ENCODE measurements around the gene SLK.

Gene SLK

DNA sequence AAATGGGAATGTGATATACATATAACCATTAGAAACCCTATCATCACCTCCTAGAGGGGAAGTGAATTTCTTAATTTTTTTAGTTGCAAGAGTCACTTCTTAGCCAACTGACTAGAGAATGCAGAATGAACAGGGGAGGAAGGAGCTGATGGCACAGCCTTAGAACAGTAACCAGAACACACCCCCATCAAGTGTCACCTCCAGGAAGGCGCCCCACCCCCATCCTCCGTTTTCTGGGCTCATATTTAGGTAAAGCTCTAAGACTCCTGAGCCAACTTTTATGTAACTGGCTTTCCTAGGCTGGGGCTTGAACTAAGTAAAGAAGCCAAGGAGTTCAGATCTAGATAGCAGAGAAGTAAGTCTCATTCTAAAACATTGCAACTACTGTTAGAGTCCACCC lies 64.7 kb downstream of the SLK start:
- in situ Hi-C loops (cut with MboI; ENCODE audit: low pct_unique_long_range_greater_than_20kb, low sequenced_read_pairs, unreplicated experiment) = no loop called here
- TF ChIP-seq, protein P1, sequence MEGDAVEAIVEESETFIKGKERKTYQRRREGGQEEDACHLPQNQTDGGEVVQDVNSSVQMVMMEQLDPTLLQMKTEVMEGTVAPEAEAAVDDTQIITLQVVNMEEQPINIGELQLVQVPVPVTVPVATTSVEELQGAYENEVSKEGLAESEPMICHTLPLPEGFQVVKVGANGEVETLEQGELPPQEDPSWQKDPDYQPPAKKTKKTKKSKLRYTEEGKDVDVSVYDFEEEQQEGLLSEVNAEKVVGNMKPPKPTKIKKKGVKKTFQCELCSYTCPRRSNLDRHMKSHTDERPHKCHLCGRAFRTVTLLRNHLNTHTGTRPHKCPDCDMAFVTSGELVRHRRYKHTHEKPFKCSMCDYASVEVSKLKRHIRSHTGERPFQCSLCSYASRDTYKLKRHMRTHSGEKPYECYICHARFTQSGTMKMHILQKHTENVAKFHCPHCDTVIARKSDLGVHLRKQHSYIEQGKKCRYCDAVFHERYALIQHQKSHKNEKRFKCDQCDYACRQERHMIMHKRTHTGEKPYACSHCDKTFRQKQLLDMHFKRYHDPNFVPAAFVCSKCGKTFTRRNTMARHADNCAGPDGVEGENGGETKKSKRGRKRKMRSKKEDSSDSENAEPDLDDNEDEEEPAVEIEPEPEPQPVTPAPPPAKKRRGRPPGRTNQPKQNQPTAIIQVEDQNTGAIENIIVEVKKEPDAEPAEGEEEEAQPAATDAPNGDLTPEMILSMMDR (IDR thresholded peaks at IDR 0.05; ENCODE audit: extremely low read depth, insufficient read depth, missing control alignments) = no peak
- no peak for DNase-seq (ENCODE audit: low spot score)

DNA sequence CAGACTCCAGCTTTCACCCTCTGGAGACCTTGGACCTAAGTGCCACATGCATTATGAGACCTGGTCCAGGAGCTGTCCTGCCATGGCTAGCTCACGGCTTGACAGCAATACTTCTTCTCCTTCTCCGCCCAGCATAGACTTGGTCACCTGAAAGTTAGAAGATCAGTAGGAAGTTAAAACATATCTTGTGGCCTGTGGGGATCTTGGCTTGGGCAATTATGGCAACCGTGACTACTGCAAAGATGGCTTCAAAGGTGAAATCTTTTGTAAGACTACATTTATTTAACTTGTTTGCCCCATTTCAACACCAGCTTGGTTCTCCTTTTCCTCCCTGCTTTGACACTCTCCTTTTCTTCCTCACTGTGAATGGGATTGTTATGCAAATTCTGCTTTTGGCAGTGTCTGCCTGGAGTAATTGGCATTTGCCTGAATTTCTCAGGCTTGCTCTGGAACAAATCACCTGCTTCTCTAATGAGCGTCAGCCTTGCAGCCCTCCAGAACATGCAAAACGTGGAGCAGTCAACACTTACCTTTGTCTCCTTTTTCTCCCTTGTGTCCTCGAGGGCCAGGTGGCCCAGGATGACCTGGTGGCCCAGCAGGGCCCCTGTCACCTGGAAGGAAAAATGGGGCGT lies 65.3 kb downstream of the SLK start:
- TF ChIP-seq, protein P1 (IDR thresholded peaks at IDR 0.05; ENCODE audit: extremely low read depth, insufficient read depth, missing control alignments) = no peak
- DNase-seq (ENCODE audit: low spot score) = no peak
- in situ Hi-C loops (cut with MboI; ENCODE audit: low pct_unique_long_range_greater_than_20kb, low sequenced_read_pairs, unreplicated experiment) = no loop called here

DNA sequence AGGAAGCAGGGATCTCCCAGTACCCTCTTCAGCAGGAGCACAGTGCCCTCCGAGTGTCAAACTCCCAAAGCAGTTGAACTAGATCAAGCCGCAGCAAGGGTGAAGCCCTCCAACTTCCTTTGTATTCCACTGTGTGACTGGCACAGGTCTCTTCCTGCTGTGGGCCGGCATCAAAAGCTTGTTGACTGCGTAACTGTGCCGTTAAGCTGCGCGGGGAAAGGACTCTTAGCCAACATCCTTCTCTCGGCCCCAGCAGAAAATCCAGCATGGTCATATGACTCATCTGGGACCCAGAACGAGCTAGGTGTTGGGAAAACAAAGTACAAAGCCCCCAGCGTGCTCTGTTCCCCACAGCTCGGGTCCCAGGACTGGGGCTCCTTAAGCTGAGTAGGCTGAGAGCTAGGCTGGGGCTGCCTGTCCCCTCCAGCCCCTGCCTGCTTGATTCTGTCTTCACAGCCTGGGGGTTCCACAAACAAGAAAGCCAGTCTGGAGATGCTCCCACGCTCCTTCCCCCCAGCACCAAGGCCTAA lies 66.5 kb downstream of the SLK start:
- in situ Hi-C loops (cut with MboI; ENCODE audit: low pct_unique_long_range_greater_than_20kb, low sequenced_read_pairs, unreplicated experiment) = no loop called here
- DNase-seq (ENCODE audit: low spot score) = no peak

DNA sequence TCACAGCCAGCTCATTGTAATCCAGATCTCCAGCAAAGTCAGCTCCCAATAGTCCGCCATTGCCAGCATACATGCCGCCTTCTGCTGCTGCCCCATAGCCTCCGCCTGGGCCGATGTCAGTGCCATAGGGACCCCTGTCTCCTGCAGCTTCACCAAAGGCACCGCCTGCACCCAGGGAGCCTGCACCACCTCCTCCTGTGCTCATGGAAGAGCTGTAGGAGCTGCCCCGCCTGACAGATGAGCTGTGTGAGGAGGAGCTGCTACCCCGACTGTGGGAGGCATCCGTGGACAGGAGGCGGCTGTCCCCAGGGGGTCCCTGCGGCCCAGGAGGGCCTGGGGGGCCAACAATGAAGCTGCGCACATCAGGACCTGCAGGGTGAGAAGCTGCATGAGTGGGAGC lies 67.0 kb downstream of the SLK start:
- in situ Hi-C loops (cut with MboI; ENCODE audit: low pct_unique_long_range_greater_than_20kb, low sequenced_read_pairs, unreplicated experiment) = no loop called here
- peak; percentile 4 for DNase-seq (ENCODE audit: low spot score)
- TF ChIP-seq, protein P1 (IDR thresholded peaks at IDR 0.05; ENCODE audit: extremely low read depth, insufficient read depth, missing control alignments) = no peak

More for the DNA sequence above, 66.5 kb downstream of the SLK start:
- TF ChIP-seq, protein P1 (IDR thresholded peaks at IDR 0.05; ENCODE audit: extremely low read depth, insufficient read depth, missing control alignments) = no peak

DNA sequence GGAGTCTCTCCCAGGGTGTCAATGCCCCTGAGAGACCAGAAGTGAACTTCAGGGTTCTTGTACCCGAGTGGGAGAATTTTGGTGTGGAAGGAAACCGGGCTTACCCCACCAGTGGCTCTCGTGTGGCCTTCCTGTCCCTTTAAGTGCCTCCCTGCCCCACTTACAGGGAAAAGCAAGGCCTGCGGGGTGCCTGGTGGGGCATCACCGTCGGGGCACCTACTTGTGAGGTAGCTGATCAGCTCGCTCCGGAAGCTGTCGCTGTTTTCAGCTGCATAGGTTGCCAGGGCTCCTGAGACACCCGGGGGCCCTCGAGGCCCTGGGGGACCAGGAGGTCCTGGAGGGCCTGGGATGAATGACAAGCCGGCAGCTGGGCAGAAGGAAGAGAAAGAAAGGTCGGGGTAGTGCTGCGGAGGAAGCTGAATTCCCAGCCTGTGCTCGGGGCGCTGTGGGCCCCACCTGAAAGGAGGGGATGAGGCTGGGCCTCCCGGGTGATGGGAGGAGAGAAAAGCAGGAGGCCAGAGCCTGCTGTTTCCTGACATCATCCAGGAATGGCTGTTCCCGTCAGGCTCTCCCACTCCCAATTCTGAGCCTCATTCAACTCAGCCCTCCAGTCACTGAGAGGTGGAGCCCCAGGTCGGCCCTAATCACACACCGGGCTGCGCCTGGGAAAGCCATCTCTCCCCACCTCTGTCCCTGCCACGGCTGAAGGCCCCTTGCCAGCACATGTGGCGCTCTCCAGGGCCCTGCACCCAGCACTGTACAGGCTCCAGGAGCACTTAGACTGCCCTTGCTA lies 67.7 kb downstream of the SLK start:
- peak; percentile 7 for DNase-seq (ENCODE audit: low spot score)
- TF ChIP-seq, protein P1 (IDR thresholded peaks at IDR 0.05; ENCODE audit: extremely low read depth, insufficient read depth, missing control alignments) = no peak
- in situ Hi-C loops (cut with MboI; ENCODE audit: low pct_unique_long_range_greater_than_20kb, low sequenced_read_pairs, unreplicated experiment) = no loop called here

DNA sequence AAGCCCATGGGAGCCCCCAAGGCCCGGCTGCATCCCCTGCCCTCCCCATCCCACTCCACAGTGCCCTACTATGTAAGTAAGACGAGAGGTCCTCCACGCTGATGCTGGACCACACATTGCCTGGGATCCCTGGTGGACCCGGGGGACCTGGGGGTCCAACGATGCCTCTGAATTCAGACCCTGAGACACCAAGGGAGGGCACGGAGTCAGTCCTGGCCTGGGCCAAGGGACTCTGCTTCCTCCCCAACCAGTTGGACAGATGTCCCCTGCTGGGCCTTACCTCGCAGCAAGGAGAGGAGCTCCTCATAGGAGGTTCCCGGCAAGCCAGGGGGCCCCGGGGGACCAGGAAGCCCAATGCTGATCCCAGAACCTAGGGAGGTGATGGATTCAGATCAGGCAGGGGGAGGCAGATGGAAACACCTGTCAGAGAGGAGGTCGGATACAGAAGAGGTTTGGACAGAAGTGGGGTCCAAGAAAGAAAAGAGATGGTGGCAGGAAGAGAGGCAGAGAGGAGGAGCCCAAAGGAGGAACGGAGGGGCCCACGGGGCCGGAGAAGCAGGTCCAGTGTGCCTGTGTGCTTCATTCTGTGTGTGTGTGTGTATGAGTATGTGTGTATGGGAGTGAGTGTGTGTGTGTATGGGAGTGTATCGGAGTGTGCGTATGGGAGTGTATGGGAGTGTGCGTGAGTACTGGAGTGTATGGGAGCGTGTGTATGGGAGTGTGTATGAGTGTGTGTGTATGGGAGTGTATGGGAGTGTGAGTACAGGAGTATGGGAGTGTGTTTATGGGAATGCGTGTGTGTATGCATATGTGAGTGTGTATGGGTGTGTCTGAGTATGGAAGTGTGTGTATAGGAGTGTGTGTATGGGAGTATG lies 68.5 kb downstream of the SLK start:
- TF ChIP-seq, protein P1 (IDR thresholded peaks at IDR 0.05; ENCODE audit: extremely low read depth, insufficient read depth, missing control alignments) = no peak

More for the DNA sequence above, 68.5 kb downstream of the SLK start:
- peak; percentile 7 for DNase-seq (ENCODE audit: low spot score)
- in situ Hi-C loops (cut with MboI; ENCODE audit: low pct_unique_long_range_greater_than_20kb, low sequenced_read_pairs, unreplicated experiment) = no loop called here
